Parathyroid adenoma (tissue), 2 donors: ENCODE data around the gene PLK1.
"Not testable (repeated sequence)": the region's sequence is repeated elsewhere in the genome, so short reads cannot be mapped to it uniquely, and the experiment has no call there.

Source experiments
- H2AFZ ChIP-seq: fragments of 300-600 bp; sonication (generic); one replicate; pipeline ENCODE4 v1.7.0; 2017; ENCODE audit warnings: antibody characterized with exemption, mild to moderate bottlenecking
- H3K27ac ChIP-seq: fragments of 300-600 bp; sonication (generic); one replicate; pipeline ENCODE4 v1.7.0; 2017
- H3K27me3 ChIP-seq: fragments of 300-600 bp; sonication (generic); one replicate; pipeline ENCODE4 v1.7.0; 2017; ENCODE audit warnings: low read length; ENCODE audit not compliant: control insufficient read depth, insufficient read depth
- H3K36me3 ChIP-seq: fragments of 300-600 bp; sonication (generic); one replicate; pipeline ENCODE4 v1.7.0; 2017; ENCODE audit warnings: low read length; ENCODE audit not compliant: control insufficient read depth, insufficient read depth
- H3K4me1 ChIP-seq: fragments of 300-600 bp; sonication (generic); one replicate; pipeline ENCODE4 v1.7.0; 2017; ENCODE audit warnings: control low read depth
- H3K4me2 ChIP-seq: fragments of 300-600 bp; sonication (generic); one replicate; pipeline ENCODE4 v1.7.0; 2017; ENCODE audit warnings: low read length
- H3K4me3 ChIP-seq: fragments of 300-600 bp; sonication (generic); one replicate; pipeline ENCODE4 v1.7.0; 2017; ENCODE audit warnings: low read depth, low read length
- H3K79me2 ChIP-seq: fragments of 300-600 bp; sonication (generic); one replicate; pipeline ENCODE4 v1.7.0; 2017; ENCODE audit warnings: control low read depth
- H3K9ac ChIP-seq: fragments of 300-600 bp; sonication (generic); one replicate; pipeline ENCODE4 v1.7.0; 2017; ENCODE audit warnings: mild to moderate bottlenecking
- H3K9me3 ChIP-seq: fragments of 300-600 bp; sonication (generic); one replicate; pipeline ENCODE4 v1.7.0; 2017; ENCODE audit warnings: low read length; ENCODE audit not compliant: control insufficient read depth
- CTCF ChIP-seq: fragments of 300-600 bp; sonication (generic); IDR thresholded peaks from one replicate; pipeline ENCODE4 v1.7.0; 2017; ENCODE audit warnings: antibody characterized with exemption, mild to moderate bottlenecking
- donor health status: primary hyperparathyroidism.

Gene PLK1

GRCh38 chr16:23734176-23734893 is 55.6 kb downstream of the PLK1 start:
- TF ChIP-seq CTCF: no peak
- Histone ChIP-seq H2AFZ (no peak overlapping the region), H3K9me3 (no peaks in the 10 kb centered on the region), H3K4me3 (no peak overlapping the region), H3K4me2 (no peak overlapping the region), H3K36me3 (no peaks in the 10 kb centered on the region), H3K4me1 (no peaks in the 10 kb centered on the region), H3K27me3 (no peaks in the 10 kb centered on the region), H3K9ac (no peak overlapping the region), H3K27ac (no peak overlapping the region), H3K79me2 (no peaks in the 10 kb centered on the region)

GRCh38 chr16:23737423-23738028 is 58.8 kb downstream of the PLK1 start:
- H3K4me2 ChIP-seq, H3K27me3 ChIP-seq, H2AFZ ChIP-seq, H3K4me1 ChIP-seq, H3K79me2 ChIP-seq, H3K27ac ChIP-seq, H3K9me3 ChIP-seq, H3K4me3 ChIP-seq, H3K9ac ChIP-seq, H3K36me3 ChIP-seq: not testable (repeated sequence)

GRCh38 chr16:23739516-23739915 is 60.8 kb downstream of the PLK1 start:
- H2AFZ ChIP-seq: no peak overlapping the region

More at GRCh38 chr16:23739516-23739915, 60.8 kb downstream of the PLK1 start:
- Histone ChIP-seq H3K4me3 (no peak overlapping the region), H3K9me3 (no peaks in the 10 kb centered on the region), H3K79me2 (no peaks in the 10 kb centered on the region), H3K4me1 (no peaks in the 10 kb centered on the region), H3K4me2 (no peak overlapping the region), H3K9ac (no peak overlapping the region), H3K36me3 (no peaks in the 10 kb centered on the region), H3K27me3 (no peaks in the 10 kb centered on the region), H3K27ac (no peak overlapping the region)
- no peak for TF ChIP-seq CTCF
